AG09319 (cell line): Measurements from ENCODE around the gene B3GNT2.

Experiments used
- DNase-seq: peaks from one replicate; pipeline ENCODE4 v3.0.0-alpha.2; 2010; ENCODE audit warnings: low read depth; ENCODE audit errors: extremely low read depth
- TF ChIP-seq, protein P1 (sequence below): IDR thresholded peaks from 2 replicates; pipeline ENCODE4 v1.5.1; 2011; ENCODE audit warnings: low read depth, mild to moderate bottlenecking, inconsistent platforms, low read length, moderate library complexity

The B3GNT2 gene

GRCh38 chr2:62186156-62186905 is 9.6 kb upstream of the B3GNT2 start:
- no peak for DNase-seq
- TF ChIP-seq, protein P1, sequence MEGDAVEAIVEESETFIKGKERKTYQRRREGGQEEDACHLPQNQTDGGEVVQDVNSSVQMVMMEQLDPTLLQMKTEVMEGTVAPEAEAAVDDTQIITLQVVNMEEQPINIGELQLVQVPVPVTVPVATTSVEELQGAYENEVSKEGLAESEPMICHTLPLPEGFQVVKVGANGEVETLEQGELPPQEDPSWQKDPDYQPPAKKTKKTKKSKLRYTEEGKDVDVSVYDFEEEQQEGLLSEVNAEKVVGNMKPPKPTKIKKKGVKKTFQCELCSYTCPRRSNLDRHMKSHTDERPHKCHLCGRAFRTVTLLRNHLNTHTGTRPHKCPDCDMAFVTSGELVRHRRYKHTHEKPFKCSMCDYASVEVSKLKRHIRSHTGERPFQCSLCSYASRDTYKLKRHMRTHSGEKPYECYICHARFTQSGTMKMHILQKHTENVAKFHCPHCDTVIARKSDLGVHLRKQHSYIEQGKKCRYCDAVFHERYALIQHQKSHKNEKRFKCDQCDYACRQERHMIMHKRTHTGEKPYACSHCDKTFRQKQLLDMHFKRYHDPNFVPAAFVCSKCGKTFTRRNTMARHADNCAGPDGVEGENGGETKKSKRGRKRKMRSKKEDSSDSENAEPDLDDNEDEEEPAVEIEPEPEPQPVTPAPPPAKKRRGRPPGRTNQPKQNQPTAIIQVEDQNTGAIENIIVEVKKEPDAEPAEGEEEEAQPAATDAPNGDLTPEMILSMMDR, result no peak

DNA sequence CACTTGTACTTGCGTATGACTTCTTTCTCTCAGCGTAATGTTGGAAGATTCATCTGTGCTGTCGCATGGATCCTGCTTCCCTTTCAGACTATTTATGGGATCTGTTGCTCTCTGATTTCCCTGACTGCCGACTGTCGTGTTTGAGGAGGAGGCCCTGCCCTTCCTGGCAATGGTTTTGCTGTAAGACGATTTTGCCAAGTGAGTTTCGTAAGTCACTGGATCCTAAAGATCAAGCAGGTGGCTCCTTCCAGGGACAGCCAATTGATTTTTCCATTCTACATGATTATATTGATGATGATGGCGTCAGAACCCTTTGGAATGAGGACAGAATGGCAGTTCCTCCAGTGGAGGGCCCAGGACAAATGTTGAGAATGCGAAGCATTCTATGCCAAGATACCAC is 8.7 kb upstream of the B3GNT2 start:
- no peak for DNase-seq
- TF ChIP-seq, protein P1, result no peak

GRCh38 chr2:62188416-62188815 is 7.5 kb upstream of the B3GNT2 start:
- TF ChIP-seq, protein P1, result no peak
- no peak for DNase-seq

DNA sequence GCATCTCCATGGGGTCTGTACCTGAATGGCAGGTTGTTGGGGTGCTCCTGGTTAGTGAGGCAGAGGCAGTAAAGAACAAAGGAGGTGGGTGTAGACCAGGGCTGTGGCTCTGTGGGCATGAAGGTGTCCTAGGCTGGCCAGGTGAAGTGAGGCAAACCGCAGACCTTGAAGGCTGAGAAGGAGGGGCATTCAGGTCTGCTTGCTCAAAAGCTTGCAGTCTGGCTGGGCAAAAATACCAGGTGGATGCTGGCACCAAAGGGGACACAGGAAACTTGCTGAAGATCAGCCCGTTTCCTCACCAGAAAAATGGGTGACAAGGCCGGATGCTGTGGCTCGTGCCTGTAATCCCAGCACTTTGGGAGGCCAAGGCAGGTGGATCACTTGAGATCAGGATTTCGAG is 6.7 kb upstream of the B3GNT2 start:
- TF ChIP-seq, protein P1, result no peak
- DNase-seq, result no peak

- DNase-seq, result no peak
These were observed 3.1 kb upstream of the B3GNT2 start for GRCh38 chr2:62192811-62193210.

GRCh38 chr2:62194558-62195420 is 1.1 kb upstream of the B3GNT2 start:
- no peak for DNase-seq
- TF ChIP-seq, protein P1, result no peak

More at GRCh38 chr2:62192811-62193210, 3.1 kb upstream of the B3GNT2 start:
- TF ChIP-seq, protein P1, result no peak
